CD4-positive, alpha-beta T cell treated with Interleukin-4 for 1 hour (primary cell): ENCODE results near the gene COX19.

Experiments
- DNase-seq, 2 donors: peaks; one replicate each; pipeline ENCODE4 v3.0.0-alpha.2; 2020 to 2022

Gene COX19

DNA sequence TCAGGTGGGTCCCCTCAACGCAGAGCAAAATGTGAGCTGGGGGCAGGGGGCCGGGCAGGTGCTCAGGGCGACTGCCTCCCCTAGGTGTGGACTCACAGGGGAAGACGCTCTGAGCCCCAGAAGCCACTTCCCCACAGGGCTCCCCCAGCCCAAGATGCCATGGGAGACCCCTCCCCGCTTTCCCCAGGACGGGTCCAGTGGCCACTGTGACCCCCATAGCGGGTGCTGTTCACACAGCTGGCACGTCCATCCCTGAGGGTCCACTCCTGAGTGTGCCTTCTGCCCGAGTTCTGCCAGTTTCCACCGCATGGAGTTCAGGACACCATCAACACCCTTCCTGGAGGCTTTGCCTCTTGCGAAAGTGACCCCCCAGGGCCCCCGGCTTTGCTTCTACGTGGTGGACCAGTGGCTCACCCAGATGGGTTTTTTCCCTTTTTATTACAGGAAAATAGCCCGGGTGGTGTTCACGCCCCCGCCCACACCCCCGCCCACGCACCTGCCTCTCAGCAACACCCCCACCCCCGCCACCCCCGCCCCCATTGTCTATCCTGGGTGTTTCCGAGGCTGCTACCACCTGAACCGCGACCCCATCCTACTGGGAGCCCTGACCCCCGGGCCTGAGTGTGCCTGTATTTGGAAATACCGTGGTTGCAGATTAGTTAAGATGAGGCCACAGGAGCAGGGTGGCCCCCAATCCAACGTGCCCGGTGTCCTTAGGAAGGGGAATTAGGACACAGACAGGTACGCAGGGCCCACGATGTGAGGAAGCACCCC, 52.8 kb downstream of the COX19 start:
- DNase-seq: peak; percentile 42 to 60

DNA sequence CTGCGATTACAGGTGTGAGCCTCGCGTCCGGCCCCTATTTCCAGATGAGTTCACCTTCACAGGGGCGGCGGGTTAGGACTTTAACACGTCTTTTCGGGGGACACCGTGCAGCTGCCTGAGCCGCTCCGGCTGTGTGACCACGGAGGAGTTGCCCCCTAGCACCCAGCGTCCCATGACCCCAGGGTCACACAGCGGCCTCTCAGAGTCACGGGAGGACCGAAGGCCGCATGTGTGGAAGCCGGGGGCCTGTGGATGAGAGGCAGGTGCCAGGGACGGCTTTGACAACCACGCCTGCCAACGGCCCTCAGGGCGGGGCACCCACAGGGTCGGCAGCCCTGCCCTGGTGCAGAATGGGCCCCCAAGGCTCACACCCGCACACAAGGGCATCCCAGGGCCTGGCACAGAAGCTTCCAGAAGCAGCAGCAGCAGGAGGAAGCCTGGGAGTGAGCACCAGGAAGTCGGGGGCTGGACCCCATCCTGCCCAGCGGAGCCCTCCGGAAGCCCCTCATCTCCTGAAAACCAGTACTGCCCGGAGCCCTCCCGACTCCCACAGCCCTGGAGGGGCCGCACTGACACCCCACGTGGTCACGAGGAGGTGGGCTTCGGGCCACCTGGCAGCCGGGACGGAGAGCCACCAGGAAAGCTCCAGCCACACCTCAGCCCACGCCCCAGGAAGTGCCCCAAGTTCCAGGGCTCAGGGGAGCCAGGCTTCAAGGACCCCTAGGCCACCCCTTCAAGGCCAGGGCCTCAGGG, 53.6 kb downstream of the COX19 start:
- peak in 1 of 2 donors; percentile 21 for DNase-seq

GRCh38 chr7:921071-921461, 54.3 kb downstream of the COX19 start:
- no peak for DNase-seq

DNA sequence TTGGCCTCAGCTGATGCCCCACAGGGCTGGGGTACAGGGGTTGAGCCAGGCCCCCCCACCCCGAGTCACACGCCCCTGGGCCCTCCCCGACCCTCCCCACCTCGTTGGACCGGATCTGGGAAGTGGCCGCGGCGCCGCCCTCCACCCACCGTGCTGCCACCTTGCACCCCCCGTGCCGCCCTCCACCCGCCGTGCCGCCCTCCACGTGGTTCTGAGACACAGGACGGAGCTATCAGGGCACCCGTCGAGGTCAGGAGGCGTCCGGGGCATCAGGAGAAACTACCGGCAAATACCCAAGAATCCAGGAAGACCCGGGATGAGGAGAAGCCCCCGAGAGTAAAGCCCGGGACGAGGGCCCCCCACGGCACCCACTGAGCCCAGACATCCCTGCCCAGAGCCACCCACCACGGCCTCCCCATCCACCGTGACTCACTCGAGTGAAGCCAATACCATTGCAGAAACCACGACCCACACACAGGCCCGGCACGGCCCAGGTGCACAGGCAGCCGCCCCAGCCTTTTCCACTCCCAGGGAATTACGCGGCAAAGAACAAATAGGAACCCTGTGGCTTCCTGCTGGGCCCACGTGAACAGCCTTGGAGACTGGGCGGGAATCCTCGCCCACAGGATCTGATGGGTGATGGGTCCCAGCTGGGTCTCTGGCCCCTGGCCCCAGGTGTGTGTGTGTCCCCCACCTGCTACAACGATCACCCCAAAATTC, 54.8 kb downstream of the COX19 start:
- DNase-seq: no peak

- DNase-seq: no peak
Measured at GRCh38 chr7:919924-920341, 55.4 kb downstream of the COX19 start.

DNA sequence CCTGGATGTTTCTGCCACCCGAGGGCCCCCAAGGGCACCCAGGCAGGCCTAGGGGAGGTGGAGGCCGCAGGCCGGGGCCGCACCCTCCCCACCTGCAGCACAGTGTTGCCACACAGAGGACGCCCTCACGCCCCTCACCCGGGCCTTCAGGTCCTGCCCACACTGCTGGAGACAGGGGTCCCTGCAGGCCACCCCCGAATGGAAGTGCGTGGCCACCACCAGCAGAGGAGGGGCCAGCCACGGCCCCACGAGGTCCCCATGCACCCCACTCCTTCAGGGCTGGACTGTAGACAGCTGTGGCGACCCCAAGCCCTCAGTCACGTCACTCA, 56.3 kb downstream of the COX19 start:
- DNase-seq: no peak

- no peak for DNase-seq
Measured at GRCh38 chr7:918441-919113, 56.8 kb downstream of the COX19 start.

- DNase-seq: no peak
Measured at GRCh38 chr7:918118-918425, 57.3 kb downstream of the COX19 start.

GRCh38 chr7:917255-918117, 57.9 kb downstream of the COX19 start:
- DNase-seq: no peak

DNA sequence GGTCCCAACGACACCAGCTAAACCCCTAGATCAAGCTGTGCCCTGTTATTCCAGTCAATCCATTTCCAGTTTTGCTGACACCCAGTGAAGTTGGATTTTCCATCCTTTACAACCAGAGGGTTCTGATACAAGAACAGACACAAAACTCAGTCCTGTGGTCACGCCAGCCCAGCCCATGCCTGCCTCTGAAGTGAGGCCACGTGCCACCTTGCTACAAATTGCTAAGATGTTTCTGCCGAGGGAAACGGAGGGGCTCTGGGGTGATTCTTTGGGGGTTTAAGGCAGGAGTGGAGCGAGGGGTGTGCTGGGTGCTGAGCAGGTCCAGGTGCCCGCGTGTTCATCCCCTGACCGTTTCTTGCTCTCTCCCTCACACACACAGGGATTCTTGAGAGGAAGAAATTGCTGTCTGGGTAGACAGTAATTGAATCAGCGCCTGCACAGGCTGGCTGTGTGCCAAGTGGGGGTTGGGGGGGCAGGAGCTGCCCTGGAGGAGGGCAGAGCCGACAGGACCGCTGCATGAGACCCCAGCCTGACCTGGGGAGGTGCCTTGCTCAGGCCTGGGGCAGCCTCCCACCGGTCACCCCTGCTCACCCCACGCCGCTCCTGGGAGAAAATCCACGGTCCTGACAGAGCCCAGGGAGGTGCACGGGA, 58.9 kb downstream of the COX19 start:
- DNase-seq: no peak
